GM12875 (cell line): Measurements from ENCODE around the gene ALG8.

Experiments used
- H3K4me3 ChIP-seq: one replicate; pipeline ENCODE4 v1.5.1; 2011; ENCODE audit warnings: low read depth, low read length, control low read depth
- CTCF ChIP-seq: IDR thresholded peaks from 2 replicates; pipeline ENCODE4 v1.5.1; 2011; ENCODE audit warnings: low read depth, mild to moderate bottlenecking, control low read depth, inconsistent platforms, low read length, moderate library complexity, borderline replicate concordance; ENCODE audit not compliant: insufficient read depth

The ALG8 gene

GRCh38 chr11:78158987-78159652, 19.7 kb upstream of the ALG8 start:
- H3K4me3 ChIP-seq, result no peak overlapping the region

DNA sequence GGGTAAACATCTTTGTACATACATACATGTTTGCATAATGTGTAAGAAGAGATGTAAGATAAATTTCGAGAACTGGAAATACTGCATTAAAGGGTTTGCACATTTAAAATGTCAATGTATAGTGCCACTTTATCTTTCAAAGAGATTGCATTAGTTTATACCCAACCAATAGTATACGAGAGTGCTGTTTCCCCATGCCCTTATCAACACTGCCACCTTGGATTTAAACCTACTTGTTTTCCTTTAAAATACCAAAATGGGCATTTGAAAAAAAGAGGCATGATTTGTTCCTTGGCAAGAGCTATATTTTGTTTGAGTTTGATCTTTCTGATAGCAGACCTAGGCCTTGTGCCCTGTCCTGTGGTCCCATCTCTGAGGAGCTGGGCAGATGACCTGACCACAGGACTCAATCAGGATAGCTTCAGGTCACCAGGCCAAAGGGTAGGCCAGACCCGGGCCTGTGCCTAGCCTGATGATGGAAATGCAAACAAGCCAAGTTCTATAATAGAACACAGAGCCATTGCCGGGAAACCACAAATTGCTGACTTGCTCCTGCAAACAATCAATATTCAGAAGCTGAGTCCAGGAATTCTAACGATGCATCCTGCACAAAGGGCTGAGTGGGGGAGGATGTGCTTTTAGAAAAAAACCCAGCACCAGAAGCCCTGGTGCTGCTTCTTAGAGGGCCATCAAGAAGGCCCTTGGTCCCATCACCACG, 16.9 kb upstream of the ALG8 start:
- TF ChIP-seq CTCF, result no peak
- no peak overlapping the region for H3K4me3 ChIP-seq

More at GRCh38 chr11:78158987-78159652, 19.7 kb upstream of the ALG8 start:
- no peak for TF ChIP-seq CTCF

DNA sequence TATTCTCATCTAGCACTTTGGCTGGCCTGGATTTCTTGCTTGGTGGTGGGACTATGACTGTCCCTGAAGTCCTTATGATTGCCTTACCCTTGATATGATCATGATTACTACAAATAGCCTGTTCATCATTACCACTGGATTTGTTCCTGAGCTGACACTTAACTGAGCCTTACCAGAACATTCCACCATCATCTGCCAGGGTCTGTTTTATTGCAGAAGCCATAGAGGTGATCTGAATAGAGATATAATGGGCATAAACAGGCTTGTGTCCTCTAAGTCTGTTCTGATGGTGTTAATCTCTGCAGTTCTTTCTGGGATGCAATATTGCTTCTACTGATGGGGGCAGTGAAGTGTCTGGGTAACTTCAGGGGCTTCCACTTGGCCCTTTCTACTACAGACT, 12.4 kb upstream of the ALG8 start:
- no peak for TF ChIP-seq CTCF
- H3K4me3 ChIP-seq, result no peak overlapping the region

- TF ChIP-seq CTCF, result no peak
- H3K4me3 ChIP-seq, result no peak overlapping the region
Measured at GRCh38 chr11:78150754-78151153, 11.3 kb upstream of the ALG8 start.

GRCh38 chr11:78150346-78150745, 10.9 kb upstream of the ALG8 start:
- H3K4me3 ChIP-seq, result no peak overlapping the region
- TF ChIP-seq CTCF, result no peak

GRCh38 chr11:78149646-78150045, 10.2 kb upstream of the ALG8 start:
- H3K4me3 ChIP-seq, result no peak overlapping the region
- TF ChIP-seq CTCF, result no peak

DNA sequence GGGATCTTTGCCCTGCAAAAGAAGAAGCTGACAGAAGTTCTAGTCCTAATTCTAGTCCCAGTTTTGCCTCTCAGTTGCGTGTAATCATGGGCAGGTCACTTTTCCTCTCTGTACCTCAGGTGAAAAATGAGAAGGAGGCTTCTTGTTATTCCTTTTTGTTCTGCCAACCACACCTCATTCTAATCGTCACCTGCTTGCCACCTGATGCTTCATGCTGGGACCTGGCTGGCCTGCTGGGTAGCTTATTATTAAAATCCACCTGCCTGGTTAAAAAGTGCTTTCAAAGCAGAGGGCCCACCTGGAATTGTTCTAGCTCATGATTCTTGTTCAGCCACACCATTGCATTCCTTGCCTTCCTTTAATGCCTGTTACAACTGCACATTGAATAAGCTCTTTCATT, 8.4 kb upstream of the ALG8 start:
- no peak overlapping the region for H3K4me3 ChIP-seq
- TF ChIP-seq CTCF, result no peak
